WTC11 (cell line): ENCODE measurements around the gene KLHL30. TPM values are rescaled to one million over a fixed set of nuclear protein-coding genes. Genes with fewer than 3 reads are reported as not detected.

Experiments used
- ATAC-seq: fragments of 200-7000 bp; cut with Tn5 transposase; 2 replicates; pipeline ENCODE4 v1.10.0; 2021; ENCODE audit warnings: mild to moderate bottlenecking, moderate library complexity
- CTCF ChIA-PET: fragments of 300-600 bp; sonication (Branson Sonifier 250); formaldehyde crosslinking; loops from one replicate; lab custom pipeline; 2021; ENCODE audit warnings: antibody characterized with exemption; lab: Charles Lee
- POLR2A ChIA-PET: fragments of 350-600 bp; sonication (Branson Sonifier 250); formaldehyde crosslinking; loops from one replicate; lab custom pipeline; 2021; ENCODE audit warnings: antibody characterized with exemption; lab: Charles Lee
- DNase-seq: peaks from one replicate; pipeline ENCODE4 v3.0.0; 2021; ENCODE audit warnings: low spot score
- H3K27ac Mint-ChIP-seq: 2 replicates; pipeline ENCODE4 v1.8.0; 2021; ENCODE audit warnings: mixed read lengths
- H3K27me3 Mint-ChIP-seq: 2 replicates; pipeline ENCODE4 v1.8.0; 2021; ENCODE audit warnings: low read depth, mild to moderate bottlenecking, moderate library complexity, mixed read lengths
- H3K36me3 Mint-ChIP-seq: 2 replicates; pipeline ENCODE4 v1.8.0; 2021; ENCODE audit warnings: mixed read lengths
- H3K4me1 Mint-ChIP-seq: 2 replicates; pipeline ENCODE4 v1.8.0; 2022; ENCODE audit warnings: mixed read lengths
- H3K4me3 Mint-ChIP-seq: 2 replicates; pipeline ENCODE4 v1.8.0; 2021; ENCODE audit warnings: mild to moderate bottlenecking, moderate library complexity, mixed read lengths
- H3K9me3 Mint-ChIP-seq: 2 replicates; pipeline ENCODE4 v1.8.0; 2021; ENCODE audit warnings: mixed read lengths
- ATF2 ChIP-seq: sonication (generic); formaldehyde crosslinking; IDR thresholded peaks from 2 replicates; pipeline ENCODE4 v1.8.1; 2022; ENCODE audit warnings: low read depth, missing genetic modification reagents, borderline replicate concordance
- ATF3 ChIP-seq: sonication (generic); formaldehyde crosslinking; conservative IDR thresholded peaks from 2 replicates; pipeline ENCODE4 v1.8.1; 2022; ENCODE audit warnings: mild to moderate bottlenecking, missing genetic modification reagents
- CDX4 ChIP-seq: fragments of 250-450 bp; sonication (Bioruptor Pico); IDR thresholded peaks from 2 replicates; pipeline ENCODE4 v1.9.0; 2021; ENCODE audit warnings: moderate library complexity, mild to moderate bottlenecking, inconsistent platforms, borderline replicate concordance
- E2F4 ChIP-seq: sonication (generic); formaldehyde crosslinking; IDR thresholded peaks from 2 replicates; pipeline ENCODE4 v1.8.1; 2022; ENCODE audit warnings: low read depth, mild to moderate bottlenecking, moderate library complexity, missing genetic modification reagents, borderline replicate concordance
- E2F5 ChIP-seq: sonication (generic); formaldehyde crosslinking; IDR thresholded peaks from 2 replicates; pipeline ENCODE4 v1.8.1; 2022; ENCODE audit warnings: mild to moderate bottlenecking, moderate library complexity, missing genetic modification reagents
- ELF4 ChIP-seq: sonication (generic); formaldehyde crosslinking; IDR thresholded peaks from 2 replicates; pipeline ENCODE4 v1.8.1; 2022; ENCODE audit warnings: low read depth, mild to moderate bottlenecking, moderate library complexity, missing genetic modification reagents
- FOXK1 ChIP-seq: sonication (generic); formaldehyde crosslinking; IDR thresholded peaks from 2 replicates; pipeline ENCODE4 v1.8.0; 2022; ENCODE audit warnings: mild to moderate bottlenecking, moderate library complexity, missing genetic modification reagents
- GRHL2 ChIP-seq: fragments of 250-450 bp; sonication (Bioruptor Pico); IDR thresholded peaks from 2 replicates; pipeline ENCODE4 v1.8.0; 2022; ENCODE audit warnings: mild to moderate bottlenecking, moderate library complexity; ENCODE audit not compliant: insufficient replicate concordance, severe bottlenecking
- HMGXB4 ChIP-seq: sonication (generic); formaldehyde crosslinking; IDR thresholded peaks from 2 replicates; pipeline ENCODE4 v1.8.1; 2023; ENCODE audit warnings: mild to moderate bottlenecking, moderate library complexity, missing genetic modification reagents
- IRF2 ChIP-seq: sonication (generic); formaldehyde crosslinking; IDR thresholded peaks from 2 replicates; pipeline ENCODE4 v1.8.0; 2022; ENCODE audit warnings: low read depth, missing genetic modification reagents, borderline replicate concordance
- KAT7 ChIP-seq: sonication (generic); formaldehyde crosslinking; IDR thresholded peaks from 2 replicates; pipeline ENCODE4 v1.8.1; 2023; ENCODE audit warnings: missing genetic modification reagents, mild to moderate bottlenecking, borderline replicate concordance
- NFE2L1 ChIP-seq: sonication (generic); formaldehyde crosslinking; IDR thresholded peaks from 2 replicates; pipeline ENCODE4 v1.8.1; 2023; ENCODE audit warnings: missing genetic modification reagents
- NR2C2 ChIP-seq: sonication (generic); formaldehyde crosslinking; IDR thresholded peaks from 2 replicates; pipeline ENCODE4 v1.8.0; 2022; ENCODE audit warnings: mild to moderate bottlenecking, missing genetic modification reagents
- OVOL2 ChIP-seq: fragments of 250-450 bp; sonication (Bioruptor Pico); IDR thresholded peaks from 2 replicates; pipeline ENCODE4 v1.9.0; 2021; ENCODE audit warnings: mild to moderate bottlenecking, borderline replicate concordance
- SP1 ChIP-seq: sonication (generic); formaldehyde crosslinking; conservative IDR thresholded peaks from 2 replicates; pipeline ENCODE4 v1.8.1; 2022; ENCODE audit warnings: missing genetic modification reagents
- TCF7 ChIP-seq: sonication (generic); formaldehyde crosslinking; IDR thresholded peaks from 2 replicates; pipeline ENCODE4 v1.8.0; 2022; ENCODE audit warnings: mild to moderate bottlenecking, low read depth, missing genetic modification reagents, moderate library complexity
- ZNF121 ChIP-seq: sonication (generic); formaldehyde crosslinking; IDR thresholded peaks from 2 replicates; pipeline ENCODE4 v1.8.0; 2023; ENCODE audit warnings: missing genetic modification reagents
- ZNF138 ChIP-seq: sonication (generic); formaldehyde crosslinking; conservative IDR thresholded peaks from 2 replicates; pipeline ENCODE4 v1.8.1; 2022; ENCODE audit warnings: mild to moderate bottlenecking, moderate library complexity, missing genetic modification reagents
- ZNF219 ChIP-seq: sonication (generic); formaldehyde crosslinking; IDR thresholded peaks from 2 replicates; pipeline ENCODE4 v1.8.0; 2023; ENCODE audit warnings: missing genetic modification reagents, mild to moderate bottlenecking, borderline replicate concordance
- ZNF281 ChIP-seq: sonication (generic); formaldehyde crosslinking; IDR thresholded peaks from 2 replicates; pipeline ENCODE4 v1.8.0; 2023; ENCODE audit warnings: mild to moderate bottlenecking, missing genetic modification reagents
- ZNF317 ChIP-seq: sonication (generic); formaldehyde crosslinking; IDR thresholded peaks from 2 replicates; pipeline ENCODE4 v1.8.1; 2023; ENCODE audit warnings: low read depth, mild to moderate bottlenecking, moderate library complexity, missing genetic modification reagents, borderline replicate concordance
- ZSCAN18 ChIP-seq: fragments of 250-450 bp; sonication (Bioruptor Pico); IDR thresholded peaks from 2 replicates; pipeline ENCODE4 v2.1.2; 2022; ENCODE audit warnings: mild to moderate bottlenecking, moderate library complexity
- total RNA-seq: library from RNA; stranded (reverse); gene quantifications from 3 replicates; pipeline ENCODE4 v1.2.3, GENCODE V29; 2021

KLHL30 gene
- total RNA-seq, 1 experiment from 2014 or later: not detected

- Mint-ChIP-seq H3K9me3 (no peaks in the 10 kb centered on the region), H3K36me3 (no peaks in the 10 kb centered on the region), H3K4me1 (no peaks in the 10 kb centered on the region), H3K27ac (no peak overlapping the region), H3K4me3 (no peak overlapping the region), H3K27me3 (no peaks in the 10 kb centered on the region)
- no peak for DNase-seq
- TF ChIP-seq CDX4 (CRISPR knock-in tag) (no peak), ZNF138 (CRISPR knock-in tag) (no peak), ZNF219 (CRISPR knock-in tag) (no peak), GRHL2 (CRISPR knock-in tag) (no peak), ZSCAN18 (CRISPR knock-in tag) (no peak), ZNF317 (CRISPR knock-in tag) (no peak), NR2C2 (no peak), OVOL2 (CRISPR knock-in tag) (no peak), IRF2 (CRISPR knock-in tag) (no peak), ELF4 (no peak), ATF2 (CRISPR knock-in tag) (no peak), ZNF281 (CRISPR knock-in tag) (no peak), NFE2L1 (CRISPR knock-in tag) (no peak), SP1 (no peak), TCF7 (CRISPR knock-in tag) (no peak)
- CTCF ChIA-PET: no interaction called here
- POLR2A ChIA-PET: no interaction called here
- ATAC-seq: no peak
Measured at GRCh38 chr2:238131761-238132462, 6.6 kb upstream of the KLHL30 start.

GRCh38 chr2:238132463-238133450 lies 5.7 kb upstream of the KLHL30 start:
- no peak overlapping the region for H3K27ac Mint-ChIP-seq
- CTCF ChIA-PET: interaction anchor here (1.0 kb wide), 3 partner anchors 12 to 28 kb away, joined by 3 to 4 read pairs (median 3); no protein-coding TSS in a partner anchor
- H3K27me3 Mint-ChIP-seq: no peaks in the 10 kb centered on the region
- H3K36me3 Mint-ChIP-seq: no peaks in the 10 kb centered on the region
- ATAC-seq: no peak
- no peaks in the 10 kb centered on the region for H3K9me3 Mint-ChIP-seq
- no peaks in the 10 kb centered on the region for H3K4me1 Mint-ChIP-seq
- no peak for DNase-seq
- POLR2A ChIA-PET: interaction anchor here (1.5 kb wide), 1 partner anchor 12 kb away, joined by 4 read pairs; no protein-coding TSS in a partner anchor
- H3K4me3 Mint-ChIP-seq: no peak overlapping the region
- TF ChIP-seq FOXK1 (CRISPR knock-in tag) (no peak), E2F5 (CRISPR knock-in tag) (no peak), ZNF121 (CRISPR knock-in tag) (no peak), ZNF219 (CRISPR knock-in tag) (no peak), KAT7 (no peak), ATF3 (CRISPR knock-in tag) (no peak), HMGXB4 (CRISPR knock-in tag) (no peak), E2F4 (CRISPR knock-in tag) (no peak)
